GM21360 (cell line): ENCODE results near the gene POLR3K.
A peak's percentile ranks its signal among the peaks of the same experiment; 100 is the strongest.

Source experiments
- ATAC-seq: cut with Tn5 transposase; IDR thresholded peaks from one replicate; pipeline ENCODE4 v1.9.1; 2021; ENCODE audit warnings: mild to moderate bottlenecking, moderate library complexity; ENCODE audit not compliant: unreplicated experiment

Gene POLR3K

DNA sequence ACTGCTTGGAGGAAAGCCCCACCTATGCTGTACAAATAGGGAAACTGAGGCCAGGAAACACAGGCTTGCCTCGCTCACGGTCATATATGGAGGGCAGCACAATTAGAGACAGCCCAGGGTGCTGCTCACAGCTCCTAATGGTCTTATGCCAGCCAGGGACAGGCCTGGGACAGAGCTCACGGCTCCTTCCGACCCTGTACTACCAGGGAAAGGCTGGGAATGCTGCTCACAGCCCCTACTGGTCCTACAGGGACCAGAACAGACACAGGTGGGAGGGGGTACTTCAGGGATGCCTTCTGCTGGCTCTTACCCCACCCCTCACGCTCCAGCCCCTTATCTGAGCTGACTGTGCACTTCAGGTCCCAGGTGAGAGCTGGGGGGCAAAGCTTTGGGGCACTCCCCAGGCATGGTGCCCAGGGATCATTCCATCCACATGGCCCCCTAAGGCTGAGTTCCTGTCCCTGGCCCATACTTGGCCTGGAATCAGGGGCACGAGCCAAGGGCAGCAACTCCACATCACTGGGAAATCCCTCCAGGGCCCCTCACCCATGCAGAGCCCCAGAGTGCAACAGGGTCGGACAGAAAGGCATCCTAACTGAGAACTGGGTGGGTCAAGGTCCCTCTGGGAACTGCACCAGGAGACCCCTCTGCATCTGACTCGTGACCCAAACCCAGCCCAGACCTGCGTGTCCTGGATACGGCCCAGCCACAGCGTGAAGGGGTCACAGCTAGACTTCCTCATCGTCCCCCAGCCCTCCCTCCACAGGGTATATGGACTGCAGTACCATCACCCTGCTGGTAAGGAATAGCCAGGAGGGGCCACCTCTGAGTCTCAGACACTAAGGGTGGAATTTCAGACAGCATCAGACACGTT, 13.1 kb upstream of the POLR3K start:
- no peak for ATAC-seq

DNA sequence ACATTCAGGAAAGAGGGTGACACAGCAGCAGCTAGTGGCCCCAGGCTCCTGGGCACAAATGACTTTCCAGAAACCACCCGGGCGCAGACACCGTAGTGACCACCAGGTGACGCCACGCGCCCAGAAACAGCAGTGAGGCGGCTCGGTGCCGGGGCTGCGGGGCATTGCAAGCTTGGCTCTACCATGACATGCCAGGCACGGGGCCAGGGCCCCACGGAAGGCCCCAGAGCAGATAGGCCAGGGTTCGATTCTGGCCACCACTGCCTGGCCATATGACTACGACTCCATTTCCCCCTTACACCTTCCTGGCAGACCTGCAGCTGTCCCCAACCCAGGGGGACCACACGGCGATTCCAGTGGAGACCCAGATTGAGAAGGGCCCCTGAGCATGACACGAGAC, 12.3 kb upstream of the POLR3K start:
- no peak for ATAC-seq

DNA sequence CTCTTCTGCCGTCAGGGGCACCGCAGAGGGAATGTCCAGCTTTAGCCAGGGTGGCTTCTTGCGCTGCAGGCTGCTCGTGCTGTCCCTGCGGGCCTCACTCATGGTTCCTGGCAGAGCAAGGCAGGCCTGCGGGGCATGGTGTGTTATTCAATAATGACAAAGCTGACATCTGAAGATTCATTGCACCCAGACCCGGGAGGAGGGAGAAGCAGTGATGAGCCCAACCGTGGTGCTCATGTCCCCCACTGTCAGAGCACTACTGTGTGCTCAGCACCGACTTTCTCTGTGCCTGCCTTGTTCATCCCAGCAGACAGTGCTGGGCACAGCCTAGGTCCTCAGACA, 11.5 kb upstream of the POLR3K start:
- no peak for ATAC-seq

DNA sequence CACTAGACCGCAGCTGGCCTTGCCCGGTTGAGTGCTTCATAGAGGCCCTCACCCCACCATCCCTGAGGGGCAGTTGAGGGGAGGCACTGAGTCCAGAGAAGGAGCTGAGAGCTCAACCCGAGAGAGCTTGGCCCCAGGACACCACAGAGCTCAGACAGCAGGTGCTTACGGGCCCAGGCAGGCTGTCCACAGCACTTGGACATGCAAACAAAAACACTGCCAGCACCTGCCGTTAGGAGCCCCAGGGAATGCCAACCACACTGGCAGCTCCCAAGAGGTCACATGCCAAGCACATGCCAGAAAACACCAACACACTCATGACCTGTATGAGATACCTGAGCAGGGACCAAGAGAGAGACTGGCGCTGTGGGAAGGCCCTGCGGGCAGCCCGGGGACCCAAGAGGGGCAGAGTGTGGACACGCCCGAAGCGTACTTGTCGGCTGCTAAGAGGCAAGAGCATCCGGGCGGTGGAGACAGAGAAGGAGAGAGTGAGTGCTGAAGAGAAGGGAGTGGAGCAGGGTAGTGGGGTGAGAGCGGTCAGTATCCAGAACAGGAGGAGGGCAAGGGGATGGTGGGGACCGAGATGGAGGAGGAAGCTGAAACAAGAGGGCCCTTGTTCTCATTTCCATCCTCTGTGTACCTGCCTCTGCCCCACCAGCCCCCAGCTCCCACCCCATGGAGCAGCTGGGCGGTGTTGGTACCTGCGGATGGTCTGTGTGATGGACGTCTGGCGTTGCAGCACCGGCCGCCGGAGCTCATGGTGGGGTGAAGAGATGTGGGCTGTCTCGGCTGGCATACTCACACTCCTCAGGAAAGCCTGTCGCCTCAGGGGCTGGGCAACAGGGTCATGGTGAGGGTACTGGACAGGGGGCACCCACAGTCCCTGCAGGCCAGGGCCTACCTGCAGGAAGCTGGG, 10.8 kb upstream of the POLR3K start:
- no peak for ATAC-seq

GRCh38 chr16:63466-63865, 10.1 kb upstream of the POLR3K start:
- ATAC-seq = no peak

GRCh38 chr16:62968-63391, 9.6 kb upstream of the POLR3K start:
- no peak for ATAC-seq

DNA sequence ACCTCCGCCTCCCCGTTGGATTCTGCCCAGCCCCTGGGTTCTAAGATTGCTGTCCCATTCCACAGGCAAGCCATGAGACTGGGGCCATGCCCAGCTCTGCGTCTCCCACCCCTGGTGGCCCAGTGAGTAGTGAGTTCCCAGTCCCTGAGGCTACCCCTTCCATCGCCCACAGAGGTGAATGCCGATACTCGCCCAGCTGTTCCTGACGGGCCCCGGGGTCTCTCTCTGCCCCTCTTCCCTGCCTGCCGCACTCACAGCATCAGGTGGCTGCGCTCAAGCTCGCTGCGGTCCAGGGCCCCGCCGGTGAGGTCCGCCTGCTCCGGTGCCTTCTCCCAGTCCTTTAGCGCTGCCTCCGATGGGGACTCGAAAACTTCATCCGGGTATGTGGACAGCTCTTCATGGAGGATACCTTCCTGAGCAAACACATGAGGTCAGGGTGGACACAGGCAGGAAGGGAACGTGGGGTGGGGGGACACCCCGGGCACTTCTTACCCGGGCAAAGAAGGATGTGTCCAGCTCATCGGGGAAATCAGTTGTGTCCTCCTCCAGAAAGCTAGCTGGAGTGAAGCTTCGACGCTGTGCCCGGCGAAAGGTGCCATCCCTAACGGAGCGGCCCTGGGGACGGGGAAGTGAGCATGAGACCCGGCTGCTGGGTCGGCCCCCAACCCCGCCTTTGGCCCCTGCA, 9.0 kb upstream of the POLR3K start:
- no peak for ATAC-seq

GRCh38 chr16:61879-62281, 8.5 kb upstream of the POLR3K start:
- no peak for ATAC-seq

DNA sequence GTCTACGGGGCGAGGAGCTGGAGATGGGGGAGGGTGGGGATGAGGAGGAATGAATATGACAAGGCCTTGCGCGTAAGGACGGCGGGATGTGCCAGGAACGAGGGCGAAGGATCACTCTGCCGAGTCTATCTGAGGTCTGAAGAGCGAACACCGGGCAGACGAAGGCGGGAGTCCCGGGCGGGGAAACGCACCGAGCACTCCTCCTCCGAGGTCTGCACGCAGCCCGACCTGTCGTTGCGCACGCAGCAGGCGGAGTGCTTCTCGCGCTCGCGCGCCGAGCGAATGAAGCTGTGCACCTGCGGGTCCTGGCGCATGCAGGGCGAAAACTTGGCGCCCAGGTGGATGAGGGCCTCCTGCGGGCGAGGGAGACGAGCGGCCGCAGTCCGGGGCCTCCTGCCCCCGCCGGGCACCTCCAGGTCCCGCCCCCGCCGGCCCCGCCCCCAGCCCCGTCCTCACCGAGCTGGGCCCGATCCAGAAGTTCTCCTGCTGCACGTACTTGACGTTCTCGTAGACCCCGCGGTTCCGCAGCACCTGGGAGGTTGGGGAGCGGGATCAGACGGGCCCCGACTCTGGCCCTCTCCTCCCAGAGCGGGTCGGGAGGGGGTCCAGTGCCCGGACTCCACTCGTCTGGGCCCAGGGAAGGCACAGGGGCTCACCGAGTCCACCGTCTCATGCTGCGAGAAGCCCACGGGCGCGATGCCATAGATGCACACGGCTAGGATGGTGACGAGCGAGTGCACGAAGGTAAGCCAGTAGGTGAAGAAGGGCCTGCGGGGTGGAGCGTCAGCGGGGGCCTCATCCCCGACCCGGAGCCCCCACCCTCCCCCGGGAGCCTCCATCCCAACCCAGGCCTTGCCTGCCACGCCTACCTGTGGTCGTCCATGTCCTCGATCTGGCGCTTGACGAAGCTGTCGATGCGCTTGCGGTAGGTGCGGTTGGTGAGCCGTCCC, 7.8 kb upstream of the POLR3K start:
- no peak for ATAC-seq

DNA sequence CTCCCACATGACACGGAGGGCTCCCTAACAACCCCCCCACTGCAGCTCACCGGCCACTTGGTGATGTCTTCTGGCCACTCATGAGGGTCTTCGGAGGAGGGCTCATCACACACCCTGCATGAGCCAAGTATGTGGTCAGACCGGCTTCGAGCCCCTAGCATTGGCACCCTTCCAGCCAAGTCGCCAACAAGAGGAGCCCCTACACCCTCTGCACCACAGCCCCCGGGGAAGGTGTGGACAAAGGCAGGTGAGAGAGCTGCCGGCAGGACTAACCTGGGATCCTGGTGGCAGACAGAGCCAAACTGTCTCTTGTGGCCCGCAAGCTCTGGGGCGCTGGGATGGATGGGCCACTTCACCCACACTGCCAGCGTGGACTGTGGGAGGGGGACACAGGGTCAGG, 6.8 kb upstream of the POLR3K start:
- ATAC-seq = no peak

DNA sequence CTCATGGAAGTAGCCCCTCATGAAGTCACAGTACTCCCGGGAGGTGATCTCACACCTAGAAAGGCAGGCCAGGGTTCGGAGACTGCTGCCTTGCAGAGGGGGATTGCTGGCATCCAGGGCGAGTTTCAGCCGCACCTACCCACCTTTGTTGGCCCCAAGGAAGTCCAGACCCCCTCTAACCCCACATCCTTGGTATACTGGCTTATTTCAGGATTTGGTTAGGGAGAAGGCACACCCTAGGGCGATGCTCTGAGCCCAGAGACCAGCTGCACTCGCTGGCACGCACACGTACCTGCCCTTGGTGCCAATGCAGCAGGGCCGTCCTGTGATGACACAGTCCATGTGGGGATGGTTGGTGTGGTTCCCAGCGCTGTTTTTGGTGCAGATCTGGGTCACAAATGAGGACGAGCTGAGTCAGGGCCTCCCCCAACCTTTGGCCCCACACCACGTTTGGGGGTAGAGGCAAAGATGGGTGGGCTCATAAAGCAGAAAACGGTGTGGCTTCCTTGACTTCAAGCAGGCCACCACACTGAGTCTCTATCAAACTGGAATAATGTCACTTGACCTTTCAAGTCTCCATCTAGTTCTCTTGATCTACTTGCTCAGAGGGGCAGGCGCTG, 6.1 kb upstream of the POLR3K start:
- no peak for ATAC-seq

GRCh38 chr16:58491-59439, 5.4 kb upstream of the POLR3K start:
- no peak for ATAC-seq

DNA sequence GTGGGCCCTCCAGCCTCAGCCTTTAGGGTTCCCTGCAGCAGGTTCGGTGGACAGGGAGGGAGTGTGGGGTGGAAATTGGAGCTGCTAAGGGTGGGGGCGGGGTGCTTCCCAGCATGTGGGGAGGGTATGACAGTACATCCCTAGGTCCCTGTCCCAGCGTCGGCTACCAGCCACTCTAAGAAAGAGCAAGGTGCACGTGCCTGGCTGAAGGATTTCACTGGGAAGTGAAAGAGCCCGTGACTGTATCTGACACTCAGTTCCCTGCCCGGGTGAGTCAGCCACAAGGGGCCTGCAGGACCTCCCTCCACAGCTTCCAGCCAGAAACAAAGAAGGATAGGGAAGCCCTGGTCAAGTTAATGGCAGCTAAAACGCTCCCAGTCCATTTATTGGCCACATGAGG, 4.3 kb upstream of the POLR3K start:
- no peak for ATAC-seq

DNA sequence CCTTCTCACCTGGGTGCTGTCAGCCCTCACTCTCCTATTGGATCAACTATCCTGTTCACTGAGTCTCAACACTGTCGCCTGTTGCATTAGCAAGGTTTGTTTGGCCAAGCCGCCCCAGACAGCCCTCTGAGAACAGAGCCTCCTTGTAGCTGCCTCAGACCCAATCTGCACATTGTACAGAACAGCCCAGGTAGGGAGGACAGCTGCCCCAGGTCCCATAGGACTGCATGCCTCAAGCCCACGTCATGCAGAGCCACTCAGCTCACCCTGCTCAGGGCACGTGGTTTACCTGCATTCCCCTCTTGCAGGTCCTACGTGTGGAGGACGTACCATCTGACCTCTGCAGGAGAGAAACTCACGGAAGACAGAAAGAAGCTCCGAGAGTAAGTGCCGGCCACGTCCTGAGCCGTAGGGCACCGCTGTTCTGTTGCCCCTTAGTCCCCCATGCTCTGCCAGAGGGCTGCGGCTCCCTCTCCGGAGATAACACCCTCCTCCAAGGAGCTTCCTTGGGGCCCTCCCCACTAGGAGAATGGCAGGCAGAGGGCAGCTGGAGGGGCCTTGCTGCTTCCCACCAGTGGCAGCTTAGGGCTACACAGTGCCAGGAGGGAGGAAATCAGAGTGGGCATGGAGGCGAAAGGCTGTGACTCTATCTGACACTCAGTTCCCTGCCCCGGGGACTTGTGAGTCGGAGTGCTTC, 3.0 kb upstream of the POLR3K start:
- ATAC-seq = no peak

- ATAC-seq = no peak
Measured at GRCh38 chr16:55571-56136, 2.2 kb upstream of the POLR3K start.

GRCh38 chr16:54237-54581, 801 bp upstream of the POLR3K start:
- peak; percentile 1 for ATAC-seq

GRCh38 chr16:50769-51591, 2.4 kb downstream of the POLR3K start:
- no peak for ATAC-seq
